Right kidney (tissue), 1 donor: ENCODE measurements around the gene WDR18.

Experiments used
- DNase-seq: peaks from one replicate; pipeline ENCODE4 v3.0.0-alpha.2; 2016

The WDR18 gene

GRCh38 chr19:963486-963951 is 20.6 kb upstream of the WDR18 start:
- no peak for DNase-seq

DNA sequence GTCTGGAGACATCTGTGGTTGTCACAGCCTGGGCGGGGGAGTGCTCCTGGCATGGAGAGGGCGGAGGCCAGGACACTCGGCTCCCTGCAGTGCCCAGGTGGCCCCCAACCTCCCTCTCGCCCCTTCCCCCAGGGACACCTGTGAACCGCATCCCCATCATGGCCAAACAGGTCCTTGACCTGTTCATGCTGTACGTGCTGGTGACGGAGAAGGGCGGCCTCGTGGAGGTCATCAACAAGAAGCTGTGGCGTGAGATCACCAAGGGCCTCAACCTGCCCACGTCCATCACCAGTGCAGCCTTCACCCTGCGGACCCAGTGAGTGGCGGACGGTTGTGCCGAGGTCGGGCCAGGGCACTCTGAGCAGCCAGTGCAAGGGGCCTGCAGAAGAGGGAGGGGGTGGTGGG is 20.0 kb upstream of the WDR18 start:
- no peak for DNase-seq

DNA sequence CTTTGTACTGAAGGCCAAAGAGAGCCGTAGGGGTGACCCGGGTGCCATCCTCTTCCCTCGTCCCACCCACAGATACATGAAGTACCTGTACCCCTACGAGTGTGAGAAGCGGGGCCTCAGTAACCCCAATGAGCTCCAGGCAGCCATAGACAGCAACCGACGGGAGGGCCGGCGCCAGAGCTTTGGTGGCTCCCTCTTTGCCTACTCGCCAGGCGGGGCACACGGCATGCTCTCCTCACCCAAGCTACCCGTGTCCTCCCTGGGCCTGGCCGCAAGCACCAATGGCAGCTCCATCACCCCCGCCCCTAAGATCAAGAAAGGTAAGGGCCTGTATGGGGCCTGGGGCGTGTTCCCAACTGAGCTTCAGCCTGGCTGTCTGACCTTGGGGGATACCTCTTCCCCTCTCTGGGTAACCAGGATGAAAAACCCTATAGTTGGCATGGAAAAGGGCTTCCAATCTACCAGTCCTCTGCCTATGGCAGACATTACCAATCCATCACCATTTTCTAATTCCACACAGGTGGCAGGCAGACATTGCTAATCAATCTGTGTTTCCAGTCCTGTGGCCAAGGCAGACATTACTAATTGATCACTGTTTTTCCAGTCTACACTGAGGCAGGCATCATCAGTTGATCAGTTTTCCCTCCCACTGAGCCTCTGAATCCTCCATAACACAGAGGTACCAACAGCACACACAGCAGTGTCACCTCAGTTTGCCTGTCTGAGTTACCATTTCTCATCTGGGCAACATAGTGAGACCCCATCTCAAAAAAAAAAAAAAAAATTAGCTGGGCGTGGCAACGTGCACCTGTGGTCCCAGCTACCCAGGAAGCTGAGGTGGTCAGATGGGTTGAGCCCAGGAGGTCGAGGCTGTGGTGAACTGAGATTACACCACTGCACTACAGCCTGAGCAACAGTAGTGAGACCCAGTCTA is 19.1 kb upstream of the WDR18 start:
- no peak for DNase-seq

DNA sequence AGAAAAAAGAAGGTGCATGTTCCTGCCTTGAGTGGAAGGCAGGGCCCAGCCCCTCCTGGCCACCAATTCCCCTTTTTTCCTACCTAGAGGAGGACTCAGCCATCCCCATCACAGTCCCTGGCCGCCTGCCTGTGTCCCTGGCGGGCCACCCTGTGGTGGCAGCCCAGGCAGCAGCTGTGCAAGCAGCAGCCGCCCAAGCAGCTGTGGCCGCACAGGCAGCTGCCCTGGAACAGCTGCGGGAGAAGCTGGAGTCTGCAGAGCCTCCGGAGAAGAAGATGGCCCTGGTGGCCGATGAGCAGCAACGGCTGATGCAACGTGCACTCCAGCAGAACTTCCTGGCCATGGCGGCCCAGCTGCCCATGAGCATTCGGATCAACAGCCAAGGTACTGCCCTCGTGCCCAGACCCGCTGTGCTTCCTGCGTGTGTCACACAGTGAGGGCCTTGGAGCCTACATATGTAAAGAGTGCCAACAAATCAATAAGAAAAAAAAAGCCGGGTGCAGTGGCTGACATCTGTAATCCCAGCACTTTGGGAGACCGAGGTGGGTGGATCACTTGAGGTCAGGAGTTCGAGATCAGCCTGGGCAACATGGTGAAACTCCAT is 17.6 kb upstream of the WDR18 start:
- DNase-seq, result no peak

GRCh38 chr19:970695-971094 is 13.4 kb upstream of the WDR18 start:
- DNase-seq, result no peak

DNA sequence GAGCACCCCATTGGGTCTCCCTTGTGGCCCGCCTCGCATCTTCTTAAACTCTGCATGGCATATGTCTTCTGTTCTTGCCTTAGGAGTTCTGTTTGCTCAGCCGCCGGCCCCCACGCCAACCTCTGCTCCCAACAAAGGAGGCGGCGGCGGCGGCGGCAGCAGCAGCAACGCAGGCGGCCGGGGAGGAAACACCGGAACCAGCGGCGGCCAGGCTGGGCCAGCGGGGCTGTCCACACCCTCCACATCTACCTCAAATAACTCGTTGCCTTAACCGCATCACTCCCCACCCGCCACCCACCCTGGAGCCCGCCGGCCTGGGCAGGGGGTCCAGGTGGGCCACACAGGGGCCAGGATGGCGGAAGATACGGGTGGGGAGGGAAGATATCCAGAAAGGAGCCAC is 12.3 kb upstream of the WDR18 start:
- DNase-seq, result no peak

- no peak for DNase-seq
These were observed 11.9 kb upstream of the WDR18 start for GRCh38 chr19:972281-972680.

DNA sequence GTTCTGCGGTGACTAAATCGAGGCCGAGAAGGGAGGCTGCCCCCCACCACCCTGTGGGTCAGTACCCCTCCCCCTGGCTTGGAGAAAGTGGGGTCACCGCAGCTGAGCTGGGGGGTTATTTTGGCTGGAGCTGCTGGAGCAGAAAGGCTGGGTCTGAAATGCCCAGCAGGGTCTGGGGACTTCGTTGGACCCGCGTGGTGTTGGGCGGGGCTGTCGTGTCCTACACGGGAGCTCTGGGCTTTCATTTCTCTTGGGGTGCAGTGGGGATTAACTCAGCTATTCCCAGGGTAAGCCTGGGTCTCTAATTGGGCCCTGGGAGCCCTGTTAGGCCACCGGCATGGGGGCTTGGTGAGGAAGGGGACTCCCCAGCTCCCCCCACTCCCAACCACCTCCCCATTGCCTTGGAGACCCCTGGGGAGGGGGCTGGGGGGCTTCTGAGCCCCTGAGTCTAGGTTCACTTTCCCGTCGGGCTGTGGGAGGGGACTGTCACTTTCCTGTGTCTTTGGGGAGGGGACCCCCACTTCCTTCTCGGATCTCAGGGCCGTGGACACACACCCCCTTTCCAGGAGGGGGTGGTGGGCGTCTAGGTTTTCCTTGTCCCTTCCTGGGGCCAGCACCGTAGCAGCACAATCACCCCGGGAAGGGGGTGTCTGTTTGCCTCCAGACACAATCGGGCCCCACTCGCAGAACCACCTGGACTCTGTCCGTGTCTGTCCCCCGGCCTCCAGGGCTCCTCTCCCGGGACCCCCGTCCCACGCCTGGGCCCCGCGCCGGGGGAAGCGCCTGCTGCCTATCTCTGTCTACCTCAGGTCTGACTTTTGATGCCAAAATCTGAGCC is 10.2 kb upstream of the WDR18 start:
- DNase-seq, result no peak

GRCh38 chr19:974564-975257 is 9.4 kb upstream of the WDR18 start:
- no peak for DNase-seq

DNA sequence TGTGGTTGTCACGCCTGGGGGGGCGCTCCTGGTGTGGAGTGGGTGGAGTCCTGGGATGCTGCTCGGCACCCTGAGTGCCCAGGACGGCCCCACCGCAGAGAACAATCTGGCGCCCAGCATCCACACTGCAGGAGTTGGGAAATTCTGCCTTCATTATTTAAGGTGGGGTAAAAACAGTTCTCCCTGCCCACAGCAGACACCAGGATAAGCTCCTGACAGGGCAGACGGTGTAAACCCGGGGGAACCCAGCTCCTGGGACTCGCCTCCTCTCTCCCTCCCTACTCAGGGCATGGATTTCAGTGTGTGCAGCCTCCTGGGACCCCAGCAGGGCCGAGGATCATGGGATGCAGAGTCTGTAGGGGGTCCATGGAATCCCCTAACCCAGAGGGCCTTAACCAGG is 7.7 kb upstream of the WDR18 start:
- DNase-seq, result no peak

GRCh38 chr19:977058-977464 is 7.1 kb upstream of the WDR18 start:
- no peak for DNase-seq

DNA sequence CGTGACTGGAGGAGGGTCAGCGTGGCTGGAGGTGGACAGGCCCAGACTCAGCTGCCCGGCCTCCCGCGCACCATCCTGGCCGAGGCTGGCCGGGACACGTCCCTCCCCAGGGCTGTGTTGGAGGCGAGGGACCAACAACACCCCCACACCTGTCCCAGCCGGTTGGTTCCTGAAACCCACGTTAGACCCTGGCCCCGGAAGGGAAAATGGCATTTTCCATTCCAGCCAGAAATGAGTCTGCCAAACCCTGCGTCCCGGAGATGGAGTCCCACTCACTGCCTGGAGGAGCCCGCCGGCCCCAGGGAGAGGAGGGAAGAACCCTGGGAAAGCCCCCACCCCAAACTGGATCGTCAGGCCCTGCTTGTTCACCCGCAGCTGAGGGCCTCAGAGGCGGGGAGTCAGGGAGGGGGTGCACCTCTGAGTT is 4.8 kb upstream of the WDR18 start:
- no peak for DNase-seq

DNA sequence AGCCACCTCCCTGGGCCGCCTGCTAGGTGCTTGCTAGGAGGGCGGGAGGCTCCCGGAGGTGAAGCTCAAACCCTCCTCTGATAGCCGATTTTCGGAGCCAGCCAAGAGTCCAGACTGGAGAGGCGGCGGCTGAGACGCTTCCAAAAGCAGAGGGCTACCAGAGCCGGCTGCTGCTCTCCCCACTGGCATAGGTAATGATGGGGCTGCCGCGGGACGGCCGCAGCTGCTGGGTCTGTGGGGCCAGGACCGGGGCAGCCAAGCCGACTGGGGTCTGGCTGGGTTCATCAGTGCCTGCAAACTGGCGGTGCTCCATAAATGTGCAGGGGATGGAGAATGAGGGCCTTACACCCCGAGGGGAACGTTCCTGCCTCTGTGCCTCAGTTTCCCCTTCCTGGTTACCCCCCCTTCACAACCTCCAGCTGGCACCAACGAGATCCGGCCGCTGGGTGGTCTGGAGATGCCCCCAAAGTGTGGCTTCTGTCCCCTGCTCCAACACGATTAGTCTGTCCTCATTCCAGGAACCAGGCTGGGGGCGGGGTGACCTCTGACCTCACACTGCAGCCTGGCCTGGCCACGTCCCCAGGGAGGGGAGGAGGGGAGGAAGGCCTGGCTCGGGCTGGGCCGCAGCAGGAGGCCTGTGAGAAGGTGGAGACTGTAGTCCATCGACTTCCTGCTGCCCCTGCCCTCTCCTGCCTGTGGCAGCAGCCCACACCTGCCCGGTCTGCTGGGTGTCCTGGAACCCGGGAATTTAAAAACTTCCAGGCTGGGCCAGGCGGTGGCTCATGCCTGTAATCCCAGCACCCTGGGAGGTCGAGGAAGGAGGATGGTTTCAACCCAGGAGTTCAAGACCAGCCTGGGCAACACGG is 3.8 kb upstream of the WDR18 start:
- peak; percentile 61 for DNase-seq

DNA sequence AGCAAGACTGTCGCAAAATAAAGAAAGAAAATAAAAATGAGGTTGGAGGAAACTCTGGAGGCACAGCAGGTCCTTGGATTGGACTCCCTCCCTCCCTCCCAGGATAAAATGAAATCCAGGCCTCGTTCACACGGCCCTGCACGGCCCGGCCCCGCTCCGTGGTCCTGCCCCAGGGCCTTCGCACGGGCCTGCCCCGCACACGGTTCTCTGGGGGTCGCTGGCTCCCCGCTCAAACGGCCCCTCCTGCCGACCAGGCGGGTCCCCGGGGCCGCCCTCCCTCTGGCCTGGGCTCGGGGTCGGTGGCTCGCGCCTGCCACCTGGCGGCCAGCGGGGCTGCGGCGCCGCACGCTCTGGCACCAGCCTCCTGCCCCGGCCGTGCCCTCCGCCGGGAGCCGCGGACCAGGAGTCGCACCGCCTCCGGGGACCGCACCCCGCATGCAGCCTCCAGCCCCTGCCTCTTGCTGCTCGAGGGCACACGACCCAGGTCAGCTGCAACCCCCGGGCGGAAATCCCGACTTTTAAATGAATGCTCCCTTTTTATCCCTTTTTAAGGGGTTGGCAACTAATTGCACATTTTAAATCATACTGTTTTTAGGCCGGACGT is 1.5 kb upstream of the WDR18 start:
- DNase-seq, result peak; percentile 94

- no peak for DNase-seq
These were observed 1.9 kb downstream of the WDR18 start for GRCh38 chr19:986083-986482.

DNA sequence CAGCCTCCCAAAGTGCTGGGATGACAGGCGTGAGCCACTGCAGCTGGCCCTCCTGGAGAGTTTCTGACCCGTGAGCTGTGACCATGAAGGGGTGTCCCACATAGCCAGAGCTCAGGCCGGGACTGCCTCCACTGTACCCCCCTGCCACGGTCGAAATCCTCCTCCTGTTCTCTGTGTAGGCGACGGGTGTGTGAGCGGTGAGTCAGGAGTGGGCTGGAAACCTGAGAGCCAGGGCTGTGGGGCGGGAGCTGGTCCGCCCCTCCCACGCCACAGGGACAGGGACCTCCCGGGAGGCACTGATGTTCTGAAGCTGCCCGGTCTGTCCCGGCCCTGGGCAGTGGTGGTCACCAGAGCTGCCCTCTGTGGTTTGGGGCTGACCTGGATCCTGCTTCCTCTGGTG is 3.9 kb downstream of the WDR18 start:
- DNase-seq, result no peak

- no peak for DNase-seq
These were observed 4.4 kb downstream of the WDR18 start for GRCh38 chr19:988510-988909.

DNA sequence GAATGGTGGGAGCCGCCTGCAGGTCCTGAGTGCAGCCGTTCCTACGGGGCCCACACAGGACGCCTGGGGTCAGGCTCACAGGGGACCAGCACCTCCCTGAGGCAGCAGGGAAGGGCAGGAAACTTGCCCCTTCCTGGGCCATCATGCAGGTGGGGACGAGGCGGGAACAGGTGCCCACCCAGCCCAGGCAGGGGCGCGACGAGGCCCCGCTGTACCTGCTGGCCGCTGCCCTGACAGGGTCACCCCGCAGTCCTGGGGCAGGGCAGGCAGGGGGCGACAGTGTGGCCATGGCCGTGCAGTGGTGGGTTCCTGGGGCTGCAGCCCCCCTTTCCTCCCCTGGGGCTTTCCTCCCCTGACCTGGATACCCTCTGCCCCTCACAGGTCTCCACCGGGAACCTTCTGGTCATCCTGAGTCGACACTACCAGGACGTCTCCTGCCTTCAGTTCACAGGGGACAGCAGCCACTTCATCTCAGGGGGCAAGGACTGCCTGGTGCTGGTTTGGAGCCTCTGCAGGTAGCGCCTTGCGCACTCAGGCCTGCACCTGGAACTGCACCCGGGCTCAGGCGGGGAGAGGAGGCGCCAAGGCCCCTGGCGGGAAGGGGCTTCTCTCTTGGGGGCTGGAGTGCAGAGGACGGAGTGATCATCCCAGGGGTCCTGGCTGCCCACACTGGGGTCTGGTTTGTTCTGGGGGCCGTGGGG is 5.4 kb downstream of the WDR18 start:
- no peak for DNase-seq

- no peak for DNase-seq
These were observed 6.0 kb downstream of the WDR18 start for GRCh38 chr19:990119-990571.

- no peak for DNase-seq
These were observed 6.6 kb downstream of the WDR18 start for GRCh38 chr19:990746-991145.
